HG03045 (cell line): ENCODE results near the gene HSBP1L1.
"Not testable (repeated sequence)": the region's sequence is repeated elsewhere in the genome, so short reads cannot be mapped to it uniquely, and the experiment has no call there.

Experiments
- ATAC-seq: cut with Tn5 transposase; IDR thresholded peaks from one replicate; pipeline ENCODE4 v1.9.1; 2021; ENCODE audit warnings: mild to moderate bottlenecking, moderate library complexity; ENCODE audit not compliant: unreplicated experiment

The HSBP1L1 gene

GRCh38 chr18:79982736-79983135 is 18.3 kb downstream of the HSBP1L1 start:
- no peak for ATAC-seq

DNA sequence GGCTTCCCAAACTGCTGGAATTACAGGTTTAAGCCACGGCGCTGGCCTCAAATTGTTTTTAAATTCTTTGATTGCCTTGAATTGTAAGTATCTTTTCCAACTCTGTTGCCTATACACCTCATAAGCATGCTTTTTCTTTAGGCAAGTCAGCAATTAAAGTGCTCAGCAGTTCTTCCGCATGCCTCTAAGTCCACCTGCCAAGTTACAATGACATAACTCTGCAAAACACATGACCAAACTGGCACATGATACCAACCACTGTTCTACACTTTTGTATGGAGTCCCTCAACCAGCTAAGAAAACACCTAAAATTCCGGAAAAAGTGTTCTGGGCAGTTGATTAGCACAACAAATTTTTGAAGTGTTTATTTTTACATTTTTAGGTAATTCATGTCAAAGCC is 18.8 kb downstream of the HSBP1L1 start:
- ATAC-seq, result no peak

- ATAC-seq, result no peak
These were observed 19.4 kb downstream of the HSBP1L1 start for GRCh38 chr18:79983793-79984192.

DNA sequence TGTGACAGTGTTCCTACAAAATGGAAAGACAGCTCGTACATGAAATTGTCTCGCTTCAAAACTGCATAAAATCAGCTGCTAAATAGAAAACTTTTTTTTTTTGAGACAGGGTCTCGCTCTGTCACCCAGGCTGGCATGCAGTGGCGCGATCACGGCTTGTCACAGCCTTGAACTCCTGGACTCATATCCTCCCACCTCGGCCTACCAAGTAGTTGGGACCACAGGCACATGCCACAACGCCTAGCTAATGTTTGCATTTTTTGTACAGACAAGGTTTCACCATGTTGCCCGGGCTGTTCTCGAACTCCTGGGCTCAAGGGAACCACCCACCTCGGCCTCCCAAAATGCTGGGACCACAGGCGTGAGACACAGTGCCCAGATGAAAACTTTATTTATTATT is 20.7 kb downstream of the HSBP1L1 start:
- no peak for ATAC-seq

DNA sequence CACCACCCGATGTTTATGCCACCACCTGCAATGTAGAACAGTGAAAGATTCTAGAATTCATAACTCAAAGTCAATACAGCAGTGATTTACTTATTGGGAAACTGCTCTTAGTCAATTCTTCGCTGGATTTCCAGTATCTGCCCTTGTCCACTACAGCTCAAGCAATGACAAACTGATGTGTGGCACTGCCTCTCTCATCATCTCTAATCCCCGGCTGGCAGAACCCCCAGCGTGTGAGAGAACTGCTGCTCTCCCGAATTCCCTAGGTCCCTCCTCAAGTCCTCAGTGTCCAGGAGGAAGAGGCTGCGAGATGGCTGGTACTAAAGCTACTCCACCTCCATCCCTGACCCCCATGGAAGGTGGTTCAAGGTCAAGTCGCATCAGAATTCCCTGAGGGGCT is 22.3 kb downstream of the HSBP1L1 start:
- ATAC-seq, result no peak

- ATAC-seq, result no peak
These were observed 23.1 kb downstream of the HSBP1L1 start for GRCh38 chr18:79987566-79987965.

DNA sequence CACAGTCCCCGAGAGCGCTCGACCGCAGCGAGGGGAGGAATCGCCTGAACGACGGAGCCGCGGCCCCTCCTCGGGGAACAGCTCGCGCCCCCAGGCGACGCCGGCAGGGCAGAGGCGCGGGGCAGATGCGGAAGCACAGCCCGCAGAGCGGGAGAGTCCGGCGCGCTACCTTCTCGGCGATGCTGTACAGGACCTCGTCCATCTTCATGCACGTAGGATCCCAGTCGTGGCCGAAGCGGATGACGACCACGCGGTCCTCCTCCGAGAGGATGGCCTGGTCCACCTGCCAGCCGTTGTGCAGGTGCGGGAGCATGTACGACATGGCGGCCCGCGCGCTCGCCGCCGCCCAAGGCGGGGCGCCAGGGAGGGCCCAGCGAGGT is 23.6 kb downstream of the HSBP1L1 start:
- ATAC-seq, result peak; percentile 61

- ATAC-seq, result peak; percentile 98
These were observed 24.2 kb downstream of the HSBP1L1 start, which contains the start of gene TXNL4A for GRCh38 chr18:79988451-79989194. TSS of gene TXNL4A (minus strand) at chr18:79988563. CDS start at chr18:79988392, 171 bp downstream.

GRCh38 chr18:79989195-79989497 is 24.7 kb downstream of the HSBP1L1 start:
- ATAC-seq, result no peak

GRCh38 chr18:79991494-79991893 is 27.1 kb downstream of the HSBP1L1 start:
- ATAC-seq, result no peak

DNA sequence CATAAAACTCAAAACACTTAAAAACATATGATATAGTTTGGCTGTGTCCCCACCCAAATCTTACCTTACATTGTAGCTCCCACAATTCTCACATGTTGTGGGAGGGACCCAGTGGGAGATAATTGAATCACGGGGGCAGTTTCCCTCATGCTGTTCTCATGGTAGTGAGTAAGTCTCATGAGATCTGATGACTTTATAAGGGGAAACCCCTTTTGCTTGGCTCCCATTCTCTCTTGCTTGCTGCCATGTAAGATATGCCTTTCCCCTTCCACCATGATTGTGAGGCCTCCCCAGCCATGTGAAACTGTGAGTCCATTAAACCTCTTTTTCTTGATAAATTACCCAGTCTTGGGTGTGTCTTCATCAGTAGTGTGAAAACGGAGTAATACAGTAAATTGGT is 35.3 kb downstream of the HSBP1L1 start:
- ATAC-seq, result not testable (repeated sequence)

GRCh38 chr18:80000877-80001276 is 36.4 kb downstream of the HSBP1L1 start:
- no peak for ATAC-seq

DNA sequence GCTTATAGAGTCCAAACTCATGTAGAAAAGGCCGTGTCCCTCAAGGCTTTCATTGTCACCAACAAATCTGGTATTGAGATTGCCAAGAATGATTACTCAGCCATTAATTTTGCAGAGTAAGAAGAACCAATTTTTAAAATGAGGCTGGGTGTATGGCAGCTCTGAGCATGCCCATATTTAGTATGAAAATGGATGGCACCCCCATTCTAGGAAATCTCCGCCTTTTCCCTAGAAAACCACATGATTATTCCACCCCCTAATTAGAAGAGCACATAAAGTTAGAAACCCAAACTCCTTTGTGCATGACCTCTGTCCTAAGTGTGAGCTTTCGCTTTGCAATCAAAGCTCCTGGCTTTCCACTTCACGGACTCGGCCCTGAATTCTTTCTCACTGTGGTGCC is 38.0 kb downstream of the HSBP1L1 start:
- no peak for ATAC-seq

DNA sequence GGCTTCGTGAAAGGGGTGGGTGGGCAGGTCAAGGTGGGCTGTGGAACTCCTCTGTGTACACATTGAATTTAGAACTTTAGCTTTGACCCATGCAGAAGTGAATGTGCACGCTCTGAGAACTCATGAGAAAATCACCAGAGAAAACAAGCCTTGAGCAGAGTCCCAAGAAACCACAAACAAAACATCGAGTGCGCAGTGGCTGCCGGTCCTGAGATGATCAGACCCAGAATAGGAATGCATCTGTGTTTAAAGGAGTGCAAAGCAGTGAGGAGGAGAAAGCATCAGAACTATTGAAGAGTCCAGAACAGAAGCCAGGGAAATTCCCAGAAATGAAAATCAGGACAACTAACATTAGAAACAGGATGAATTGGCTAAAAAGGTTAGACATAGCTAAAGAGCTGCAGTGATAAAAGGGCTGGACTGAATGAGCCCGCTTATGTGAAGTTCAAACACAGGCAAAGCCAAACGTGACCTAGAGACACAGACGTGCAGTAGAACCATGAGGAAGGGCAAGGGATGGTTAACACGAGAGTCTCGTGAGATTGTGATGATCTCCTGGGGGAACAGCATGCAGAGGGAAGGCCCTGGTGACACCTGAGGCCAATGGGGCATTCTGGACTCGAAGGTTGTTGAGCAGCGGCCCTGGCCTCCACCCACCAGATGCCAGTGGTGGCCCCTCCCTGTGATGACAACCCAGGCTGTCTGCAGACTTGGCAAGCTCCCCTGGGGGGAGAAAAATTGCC is 40.3 kb downstream of the HSBP1L1 start:
- ATAC-seq, result no peak

GRCh38 chr18:80006724-80007123 is 42.3 kb downstream of the HSBP1L1 start:
- no peak for ATAC-seq

DNA sequence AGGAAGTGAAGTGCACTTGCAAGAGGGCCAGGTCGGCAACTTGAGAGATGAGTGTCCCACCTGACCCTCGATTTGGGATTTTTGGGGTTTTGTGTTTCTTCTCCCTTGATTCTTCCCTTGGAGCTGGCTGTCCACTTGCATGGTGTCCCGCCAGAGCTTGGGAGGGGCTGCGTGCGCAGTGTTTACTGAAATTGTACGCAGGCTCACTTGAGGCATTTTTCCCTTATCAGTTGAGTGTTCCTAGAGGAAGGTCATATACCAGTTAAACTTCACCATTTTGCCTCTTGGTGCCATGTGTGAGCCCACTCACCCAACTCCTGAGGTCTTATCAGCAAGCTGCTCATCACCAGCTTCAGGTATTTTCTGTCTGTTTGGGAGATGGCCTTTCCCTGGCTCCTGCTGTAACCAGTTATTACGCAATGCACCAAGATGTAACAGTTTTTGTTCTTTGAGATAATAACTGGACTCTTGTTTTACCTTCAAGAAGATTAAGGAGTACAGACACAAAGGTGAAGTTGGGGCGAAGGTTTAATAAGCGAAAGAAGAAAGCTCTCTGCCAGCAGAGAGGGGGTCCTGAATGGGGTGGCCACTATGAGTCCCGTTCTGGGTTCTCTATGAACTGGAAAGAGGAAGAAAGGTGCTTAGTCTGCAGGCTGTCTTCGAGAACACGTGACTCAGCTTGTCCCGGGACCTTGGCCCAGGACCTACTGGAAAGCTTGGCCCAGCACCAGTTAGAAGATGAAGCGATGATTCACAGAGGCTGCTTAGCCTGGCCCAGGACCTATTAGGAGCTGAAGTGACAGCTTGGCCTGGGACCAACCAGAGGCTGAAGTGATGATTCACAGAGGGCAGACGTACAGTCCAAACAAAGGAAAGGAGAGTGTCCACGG is 45.5 kb downstream of the HSBP1L1 start:
- ATAC-seq, result no peak

DNA sequence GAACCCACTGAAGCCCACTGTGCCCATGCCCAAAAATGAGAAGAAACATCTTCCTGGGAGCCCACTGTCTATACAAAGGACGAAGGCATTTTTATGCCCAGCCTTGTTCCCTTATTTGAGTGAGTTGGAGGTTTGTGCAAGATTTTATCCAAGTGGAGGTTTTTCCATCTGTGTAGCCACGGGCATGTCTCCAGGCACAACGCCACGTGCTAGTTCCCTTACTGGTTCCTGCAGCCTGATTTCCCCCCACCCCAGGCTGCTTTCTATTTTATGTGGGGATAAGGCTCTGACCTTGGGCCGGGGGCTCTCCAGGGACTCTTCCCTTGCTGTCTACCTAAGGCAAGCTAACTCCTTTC is 46.1 kb downstream of the HSBP1L1 start:
- ATAC-seq, result no peak

DNA sequence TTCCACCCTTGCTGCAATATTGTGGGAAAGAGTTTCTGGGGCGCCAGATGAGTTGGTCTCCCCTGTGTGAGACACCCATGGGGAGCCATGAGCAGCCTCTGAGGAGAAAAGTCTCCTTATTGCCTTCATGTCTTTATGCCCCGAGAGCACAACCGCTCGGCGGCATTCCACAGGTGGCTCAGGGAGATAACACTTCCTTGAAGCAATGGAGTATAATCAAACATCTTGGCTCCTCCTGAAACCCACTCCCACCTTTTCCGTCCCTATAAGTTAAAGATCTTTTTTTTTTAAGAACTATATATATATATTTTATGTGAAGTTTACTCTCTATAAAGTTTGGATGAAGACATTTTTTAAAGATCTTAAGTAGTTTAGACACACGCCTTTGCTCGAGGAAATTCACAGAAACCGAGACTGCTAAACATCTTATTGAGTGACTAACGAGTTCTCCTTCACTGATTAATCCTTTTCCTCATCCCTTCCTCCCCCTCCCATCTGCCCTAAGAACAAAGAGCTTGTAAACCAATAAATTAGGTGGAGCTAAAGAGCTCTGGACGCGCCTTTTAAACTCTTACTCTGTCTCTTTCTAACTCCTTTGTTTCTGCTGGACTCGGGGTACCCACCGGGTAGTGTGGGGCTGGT is 47.2 kb downstream of the HSBP1L1 start:
- ATAC-seq, result not testable (repeated sequence)

GRCh38 chr18:80012714-80013113 is 48.3 kb downstream of the HSBP1L1 start:
- ATAC-seq, result no peak
